HG02981 (cell line): ENCODE results near the gene SFN.
"Not testable (repeated sequence)": the region's sequence is repeated elsewhere in the genome, so short reads cannot be mapped to it uniquely, and the experiment has no call there.

Experiments
- ATAC-seq: cut with Tn5 transposase; IDR thresholded peaks from one replicate; pipeline ENCODE4 v1.9.1; 2021; ENCODE audit warnings: mild to moderate bottlenecking, moderate library complexity; ENCODE audit not compliant: unreplicated experiment

Gene SFN

GRCh38 chr1:26862781-26863684, at the start of gene SFN:
TSS of gene SFN (plus strand) at chr1:26863149. CDS start at chr1:26863213, 64 bp downstream.
- ATAC-seq = no peak

DNA sequence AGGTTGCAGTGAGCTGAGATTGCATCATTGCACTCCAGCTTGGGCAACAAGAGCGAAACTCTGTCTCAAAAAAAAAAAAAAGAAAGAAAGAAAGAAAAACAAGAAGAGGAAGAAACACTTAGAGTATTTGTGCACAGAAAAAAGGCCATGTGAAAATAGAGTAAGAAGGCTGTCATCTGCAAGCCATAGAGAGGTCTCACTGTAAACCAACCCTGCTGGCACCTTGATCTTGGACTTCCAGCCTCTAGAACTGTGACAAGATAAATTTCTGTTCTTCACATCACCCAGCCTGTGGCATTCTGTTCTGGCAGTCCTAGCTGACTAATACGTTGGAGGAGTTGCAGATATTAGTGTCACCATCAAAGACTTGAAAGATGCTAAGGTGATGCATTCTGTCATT, 48.6 kb upstream of the SFN start:
- ATAC-seq = no peak

DNA sequence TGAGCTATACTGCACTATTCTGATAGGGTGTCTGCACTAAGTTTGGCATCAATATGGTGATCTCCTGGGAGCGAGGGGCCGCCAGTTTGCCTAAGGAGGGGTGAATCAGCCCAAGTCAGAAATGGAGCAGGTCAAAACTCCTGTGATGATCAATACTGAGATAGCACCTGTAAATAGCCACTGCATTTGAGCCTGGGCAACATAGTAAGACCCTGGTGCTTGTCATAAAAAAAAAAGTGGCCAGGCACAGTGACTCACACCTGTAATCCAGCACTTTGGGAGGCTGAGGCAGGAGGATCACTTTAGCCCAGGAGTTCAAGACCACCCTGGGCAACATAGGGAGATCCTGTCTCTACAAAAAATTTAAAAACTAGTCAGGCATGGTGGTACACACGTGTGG, 48.1 kb upstream of the SFN start:
- no peak for ATAC-seq

- ATAC-seq = peak; percentile 87
Measured at GRCh38 chr1:26820784-26821269, 42.1 kb upstream of the SFN start.

DNA sequence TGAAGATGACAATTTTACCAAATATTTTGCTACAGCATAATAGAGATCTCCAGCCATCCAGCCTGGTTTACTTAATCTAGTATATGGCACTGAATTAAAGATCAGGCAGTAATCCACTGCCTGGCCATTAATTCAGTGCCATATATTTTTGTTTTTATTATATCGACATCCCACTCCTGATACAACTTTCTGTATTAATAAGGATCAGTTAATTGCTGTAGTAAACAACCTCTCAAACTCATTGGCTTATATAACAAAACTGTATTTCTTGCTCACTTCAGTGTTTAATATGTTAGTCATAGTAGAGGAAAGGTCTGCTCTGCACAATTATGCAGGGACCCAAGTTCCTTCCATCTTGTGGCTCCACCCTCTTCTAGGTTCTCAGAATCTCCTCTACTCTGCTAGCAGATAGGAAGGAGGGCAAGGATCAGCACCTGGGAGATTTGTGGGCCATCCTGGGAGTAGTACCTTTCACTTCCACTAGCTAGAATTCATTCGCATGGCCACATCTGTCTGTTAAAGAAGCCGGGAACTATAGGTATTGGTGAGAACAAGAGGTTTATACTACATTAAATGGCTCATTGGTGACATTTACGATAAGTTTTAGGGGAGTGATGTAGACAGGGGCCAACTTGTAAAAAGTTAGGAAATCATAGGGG, 40.1 kb upstream of the SFN start:
- no peak for ATAC-seq

DNA sequence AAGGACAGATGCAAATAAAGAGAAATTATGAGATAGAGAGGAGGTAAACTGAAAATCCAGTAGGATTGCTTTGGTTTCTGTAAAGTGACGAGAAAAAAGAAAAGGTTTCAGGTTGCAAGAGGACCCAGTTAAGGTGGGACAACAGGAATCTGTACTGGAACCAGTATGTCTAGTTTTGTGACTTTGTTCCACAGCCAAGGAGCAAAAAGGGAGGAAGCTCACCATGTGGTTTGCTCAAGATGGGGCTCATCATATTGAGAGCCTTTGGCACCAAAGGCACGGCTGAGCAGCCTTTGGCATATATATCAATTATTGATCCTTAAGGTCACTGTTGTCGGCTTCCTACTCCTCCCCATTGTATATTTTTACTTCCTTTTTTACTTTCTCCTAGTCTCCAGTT, 38.2 kb upstream of the SFN start:
- no peak for ATAC-seq

- ATAC-seq = peak; percentile 76
Measured at GRCh38 chr1:26826261-26827105, 36.5 kb upstream of the SFN start, which contains the start of gene ZDHHC18. TSS of gene ZDHHC18 (plus strand) at chr1:26826688. CDS start at chr1:26826805, 117 bp downstream.

DNA sequence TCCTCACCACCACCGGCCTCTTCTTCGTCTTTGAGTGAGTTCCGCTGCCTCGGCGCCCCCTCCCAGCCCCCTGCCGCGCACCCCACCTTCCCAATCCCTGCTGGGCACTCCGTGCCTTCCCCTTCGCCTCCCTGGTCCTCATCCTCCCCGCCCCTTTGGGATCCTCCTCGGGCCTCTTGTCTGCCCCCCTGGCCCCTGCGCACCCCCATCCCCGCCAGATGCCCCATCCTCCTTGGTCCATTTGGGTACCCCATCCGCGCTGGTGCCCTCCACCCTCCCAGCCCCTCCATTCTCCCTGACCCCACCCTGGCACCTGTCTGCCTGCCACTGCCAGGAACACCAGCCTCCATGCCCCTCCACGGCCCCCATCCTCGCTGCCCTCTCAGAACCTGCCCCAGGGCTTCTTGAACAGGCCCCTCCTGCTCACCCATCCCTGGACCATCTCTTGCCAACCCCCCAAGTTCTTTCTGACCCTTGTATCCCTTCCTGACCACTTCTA, 35.8 kb upstream of the SFN start:
- no peak for ATAC-seq

GRCh38 chr1:26827663-26828062, 35.3 kb upstream of the SFN start:
- ATAC-seq = no peak

DNA sequence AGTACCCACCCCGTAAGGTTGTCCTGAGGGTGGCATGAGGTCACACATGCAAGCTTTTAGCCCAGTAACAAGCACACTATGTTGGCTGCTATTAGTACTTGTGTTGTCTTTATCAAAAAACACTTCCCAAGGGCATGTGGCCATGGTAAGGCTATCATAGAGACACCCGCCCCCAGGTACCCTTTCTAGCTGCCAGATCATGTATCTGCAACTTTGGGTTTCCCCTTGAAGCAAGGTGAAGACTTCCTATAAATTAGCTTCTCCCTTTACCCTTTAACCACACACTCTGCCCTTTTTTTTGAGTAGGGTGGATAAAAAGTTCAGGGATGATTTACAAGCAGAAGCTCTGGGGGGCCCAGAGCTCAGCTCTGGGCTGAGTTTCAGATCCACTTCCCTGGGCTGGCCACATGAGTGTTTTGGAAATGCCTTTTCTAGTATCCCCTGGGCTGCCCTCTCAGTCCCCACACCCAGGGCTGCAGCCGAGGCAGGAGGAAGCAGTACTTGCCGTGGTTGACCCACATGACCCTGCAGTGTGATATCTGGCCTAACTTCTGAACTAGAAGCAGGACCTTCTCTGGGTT, 34.4 kb upstream of the SFN start:
- ATAC-seq = no peak

DNA sequence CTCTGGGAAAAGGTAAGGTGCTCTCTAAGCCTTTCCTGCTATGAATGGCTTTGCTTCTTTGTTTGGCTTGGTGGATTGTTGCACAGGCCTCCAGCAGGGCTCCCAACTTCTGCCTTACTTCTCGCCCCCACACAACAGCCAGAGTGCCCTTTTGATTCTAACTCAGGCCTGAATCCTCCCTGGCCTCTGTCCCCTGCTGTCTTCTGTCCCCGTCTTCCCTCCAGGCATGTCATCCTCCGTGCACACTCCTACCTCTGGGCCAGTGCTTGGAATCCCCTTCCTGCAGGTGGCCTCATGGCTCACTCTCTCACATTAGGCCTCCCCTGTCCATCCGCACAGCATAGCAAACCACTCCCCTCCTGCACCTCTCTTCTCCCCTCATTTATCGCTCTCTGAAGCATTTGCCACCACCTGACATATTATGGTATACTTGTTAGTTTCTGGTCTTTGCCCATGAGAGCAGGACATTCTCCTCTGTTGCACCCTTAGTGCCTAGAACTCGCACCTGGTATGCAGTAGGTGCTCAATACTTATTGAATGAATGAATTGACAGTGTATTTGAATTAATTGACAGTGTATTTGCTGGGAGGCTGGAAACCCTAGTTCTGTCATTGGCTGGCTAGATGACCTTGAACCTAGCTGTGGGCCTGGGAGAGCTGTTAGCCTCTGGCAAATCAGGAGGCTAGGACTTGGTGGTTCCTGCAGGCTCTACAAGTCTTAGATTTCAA, 33.6 kb upstream of the SFN start:
- no peak for ATAC-seq

- ATAC-seq = no peak
Measured at GRCh38 chr1:26831059-26831458, 31.9 kb upstream of the SFN start.

DNA sequence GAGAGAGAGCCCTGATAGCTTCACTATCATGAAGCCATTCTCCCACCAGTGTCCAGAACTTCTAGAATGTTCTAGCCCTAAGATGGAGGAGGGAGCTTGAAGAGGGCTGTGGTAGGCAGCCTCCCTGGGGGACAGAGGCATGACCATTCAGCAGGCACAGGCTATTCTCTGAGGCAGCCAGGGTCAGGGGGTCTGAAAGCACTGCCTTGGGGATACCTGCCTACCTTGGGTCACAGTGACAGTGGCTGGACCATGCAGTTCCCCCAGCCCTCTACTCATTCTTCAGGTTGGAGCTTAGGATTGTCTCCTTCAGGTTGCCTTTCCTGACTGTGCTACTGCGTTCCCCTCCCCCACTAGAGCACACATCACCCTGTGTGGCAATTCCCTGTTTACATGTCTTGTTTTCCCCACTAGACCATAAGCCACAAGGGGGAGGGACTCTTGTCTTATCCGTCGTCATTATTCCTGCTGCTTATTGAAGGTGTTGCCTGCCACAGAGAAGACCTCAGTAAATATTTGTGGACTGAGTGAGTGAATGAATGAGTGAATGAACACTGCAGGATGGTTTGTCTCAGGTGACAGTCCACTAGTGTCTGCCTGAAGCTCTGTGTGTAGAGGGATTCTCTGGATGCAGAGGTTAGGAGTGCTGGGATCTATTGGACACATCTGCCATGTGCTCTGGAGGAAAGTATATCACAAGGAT, 31.3 kb upstream of the SFN start:
- ATAC-seq = no peak

DNA sequence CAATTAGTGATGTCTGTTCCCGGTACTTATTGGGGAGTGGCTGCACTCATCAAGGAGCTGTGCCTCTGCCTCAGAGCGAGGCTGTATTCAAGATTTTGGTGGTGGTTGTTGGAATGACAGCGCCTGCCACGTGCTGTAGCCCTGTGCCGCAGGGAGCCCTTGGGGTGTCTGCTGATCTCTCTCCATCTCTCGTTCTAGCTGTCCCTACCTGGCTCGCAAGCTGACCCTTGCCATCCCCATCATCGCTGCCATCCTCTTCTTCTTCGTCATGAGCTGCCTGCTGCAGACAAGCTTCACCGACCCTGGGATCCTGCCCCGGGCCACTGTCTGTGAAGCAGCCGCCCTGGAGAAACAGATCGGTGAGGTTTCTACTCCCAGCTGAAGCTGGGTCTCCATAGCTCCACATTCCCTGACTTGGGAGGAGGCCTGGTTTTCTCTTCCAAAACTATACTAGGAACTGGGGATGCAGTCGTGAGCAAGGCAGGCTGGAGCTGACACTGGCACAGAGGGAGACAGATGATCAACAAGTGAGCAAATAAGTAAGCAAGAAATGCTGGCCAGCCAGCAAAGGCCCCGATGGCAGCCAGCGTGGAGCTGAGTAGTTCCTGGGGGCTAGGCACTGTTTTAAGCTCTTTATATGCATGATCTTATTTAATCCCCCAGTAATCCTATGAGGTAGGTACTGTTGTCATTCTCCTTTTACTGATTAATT, 30.5 kb upstream of the SFN start:
- no peak for ATAC-seq

- ATAC-seq = peak; percentile 77
Measured at GRCh38 chr1:26833432-26834405, 29.2 kb upstream of the SFN start.

GRCh38 chr1:26837665-26838064, 25.3 kb upstream of the SFN start:
- ATAC-seq = not testable (repeated sequence)
